HEK293 (cell line): ENCODE measurements around the gene SPOUT1.
"Not testable (repeated sequence)": the region's sequence is repeated elsewhere in the genome, so short reads cannot be mapped to it uniquely, and the experiment has no call there.

Source experiments
- CTCF ChIA-PET: fragments of 350-600 bp; formaldehyde crosslinking; extraction: SDS; loops from one replicate; lab custom pipeline; 2021; ENCODE audit warnings: antibody characterized with exemption; lab: Yijun Ruan, JAX
- POLR2A ChIA-PET: fragments of 300-600 bp; formaldehyde crosslinking; extraction: SDS; loops from one replicate; lab custom pipeline; 2020; ENCODE audit warnings: antibody characterized with exemption, inconsistent platforms; lab: Yijun Ruan, JAX
- H3K27ac ChIP-seq: fragments of 200-500 bp; sonication (Bioruptor generic); 2 replicates; pipeline ENCODE4 v1.5.1; 2014; ENCODE audit warnings: low read depth, low read length, control low read depth, inconsistent platforms; ENCODE audit errors: extremely low read depth
- H3K36me3 ChIP-seq, 2 experiments: fragments of 200-500 bp in 1 of 2; sonication (Bioruptor generic) in 1 of 2; 1 replicate in 1 of 2; 2 replicates in 1 of 2; pipeline ENCODE4 v1.5.1; 2014 to 2017; ENCODE audit warnings: inconsistent platforms in 2 of 2, low read length in 2 of 2; ENCODE audit not compliant: control insufficient read depth in 2 of 2, insufficient read depth in 1 of 2
- H3K4me1 ChIP-seq: fragments of 200-500 bp; sonication (Bioruptor generic); 2 replicates; pipeline ENCODE4 v1.5.1; 2014; ENCODE audit warnings: mild to moderate bottlenecking, low read length, inconsistent platforms; ENCODE audit not compliant: control insufficient read depth, insufficient read depth
- H3K4me3 ChIP-seq: 2 replicates; pipeline ENCODE4 v1.5.1; 2011; ENCODE audit warnings: low read depth, mild to moderate bottlenecking, control low read depth, low read length, moderate library complexity
- H3K9me3 ChIP-seq: fragments of 200-500 bp; sonication (Bioruptor generic); 2 replicates; pipeline ENCODE4 v1.5.1; 2014; ENCODE audit warnings: low read depth, low read length, inconsistent platforms; ENCODE audit not compliant: control insufficient read depth, insufficient read depth
- KLF16 ChIP-seq: fragments of 450-650 bp; formaldehyde crosslinking; IDR thresholded peaks from 2 replicates; pipeline ENCODE4 v1.5.1; 2017; ENCODE audit warnings: missing biosample characterization, missing genetic modification characterization
- MZF1 ChIP-seq: fragments of 450-650 bp; formaldehyde crosslinking; IDR thresholded peaks from 2 replicates; pipeline ENCODE4 v1.5.1; 2017; ENCODE audit warnings: missing biosample characterization, missing genetic modification characterization, borderline replicate concordance
- PRDM10 ChIP-seq: fragments of 450-650 bp; formaldehyde crosslinking; IDR thresholded peaks from 2 replicates; pipeline ENCODE4 v1.5.1; 2016; ENCODE audit warnings: missing biosample characterization, missing genetic modification characterization
- REST ChIP-seq: fragments of 450-650 bp; formaldehyde crosslinking; IDR thresholded peaks from 2 replicates; pipeline ENCODE4 v1.5.1; 2016; ENCODE audit warnings: missing biosample characterization, missing genetic modification characterization
- SETDB1 ChIP-seq: IDR thresholded peaks from one replicate; pipeline ENCODE4 v1.6.1; 2017; ENCODE audit warnings: mild to moderate bottlenecking, low read length, moderate library complexity, mixed read lengths; ENCODE audit not compliant: insufficient read length
- ZIC2 ChIP-seq: fragments of 450-650 bp; formaldehyde crosslinking; IDR thresholded peaks from 2 replicates; pipeline ENCODE4 v1.5.1; 2016; ENCODE audit warnings: missing biosample characterization, missing genetic modification characterization
- ZNF354C ChIP-seq: fragments of 450-650 bp; formaldehyde crosslinking; IDR thresholded peaks from 2 replicates; pipeline ENCODE4 v1.5.1; 2016; ENCODE audit warnings: missing biosample characterization, missing genetic modification characterization, low read depth, borderline replicate concordance
- ZNF626 ChIP-seq: fragments of 450-650 bp; sonication (Bioruptor Pico); formaldehyde crosslinking; IDR thresholded peaks from 2 replicates; pipeline ENCODE4 v1.5.1; 2018; ENCODE audit warnings: missing biosample characterization, missing genetic modification characterization, inconsistent platforms
- ZNF654 ChIP-seq: fragments of 450-650 bp; formaldehyde crosslinking; IDR thresholded peaks from 2 replicates; pipeline ENCODE4 v1.5.1; 2016; ENCODE audit warnings: low read depth, missing biosample characterization, missing genetic modification characterization
- ZSCAN5A ChIP-seq: fragments of 450-650 bp; formaldehyde crosslinking; IDR thresholded peaks from 2 replicates; pipeline ENCODE4 v1.5.1; 2016; ENCODE audit warnings: missing biosample characterization, missing genetic modification characterization

The SPOUT1 gene

GRCh38 chr9:128852646-128853045, 23.1 kb upstream of the SPOUT1 start:
- H3K4me3 ChIP-seq, H3K4me1 ChIP-seq, H3K9me3 ChIP-seq, H3K36me3 ChIP-seq, POLR2A ChIA-PET, H3K27ac ChIP-seq: not testable (repeated sequence)
- CTCF ChIA-PET, result interaction anchor here (0.6 to 2.5 kb wide), 13 partner anchors 9 to 441 kb away, joined by 3 to 26 read pairs (median 3); no protein-coding TSS in a partner anchor

GRCh38 chr9:128851779-128852600, 22.4 kb upstream of the SPOUT1 start:
- H3K36me3 ChIP-seq, H3K4me3 ChIP-seq, H3K4me1 ChIP-seq, H3K9me3 ChIP-seq, H3K27ac ChIP-seq: not testable (repeated sequence)
- ChIA-PET CTCF (interaction anchor here (0.6 to 2.5 kb wide), 15 partner anchors 10 to 441 kb away, joined by 3 to 26 read pairs (median 3); no protein-coding TSS in a partner anchor), POLR2A (interaction anchor here (0.9 kb wide), 1 partner anchor 76 kb away, joined by 3 read pairs; no protein-coding TSS in a partner anchor)
- peak; percentile 82; the same call in 1 of the 2 replicates for TF ChIP-seq MZF1
- peak; percentile 34; the same call in 1 of the 2 replicates for TF ChIP-seq REST
- peak; percentile 44 for TF ChIP-seq ZNF654 (tag by site-specific recombination)

GRCh38 chr9:128851024-128851423, 21.4 kb upstream of the SPOUT1 start:
- H3K27ac ChIP-seq, H3K36me3 ChIP-seq, H3K4me1 ChIP-seq, H3K9me3 ChIP-seq, POLR2A ChIA-PET, H3K4me3 ChIP-seq: not testable (repeated sequence)
- CTCF ChIA-PET, result interaction anchor here (0.7 to 2.0 kb wide), 3 partner anchors 29 to 394 kb away, joined by 3 to 26 read pairs (median 4); no protein-coding TSS in a partner anchor

- no peaks in the 10 kb centered on the region for H3K9me3 ChIP-seq
- no peak overlapping the region for H3K27ac ChIP-seq
- ChIA-PET CTCF (interaction anchor here (0.7 to 1.0 kb wide), 2 partner anchors 30 to 80 kb away, joined by 3 read pairs; no protein-coding TSS in a partner anchor), POLR2A (no interaction called here)
- no peaks in the 10 kb centered on the region for H3K4me1 ChIP-seq
- H3K36me3 ChIP-seq, result no peaks in the 10 kb centered on the region
- no peak overlapping the region for H3K4me3 ChIP-seq
- TF ChIP-seq ZSCAN5A, result no peak
- peak; percentile 39 for TF ChIP-seq SETDB1
Observed at GRCh38 chr9:128847803-128848202, 18.2 kb upstream of the SPOUT1 start.

GRCh38 chr9:128846680-128847030, 17.1 kb upstream of the SPOUT1 start:
- POLR2A ChIA-PET, result interaction anchor here (0.7 to 1.0 kb wide), 3 partner anchors 17 to 122 kb away, joined by 3 to 10 read pairs (median 10); partner anchors contain the start of gene SPOUT1

More at GRCh38 chr9:128846680-128847030, 17.1 kb upstream of the SPOUT1 start:
- CTCF ChIA-PET, result interaction anchor here (0.6 to 1.1 kb wide), 2 partner anchors 19 to 81 kb away, joined by 3 read pairs; no protein-coding TSS in a partner anchor
- H3K4me3 ChIP-seq, result no peak overlapping the region
- no peaks in the 10 kb centered on the region for H3K4me1 ChIP-seq
- no peak for TF ChIP-seq KLF16 (tag by site-specific recombination)
- TF ChIP-seq ZNF354C (tag by site-specific recombination), result no peak
- TF ChIP-seq ZIC2 (tag by site-specific recombination), result no peak
- no peak for TF ChIP-seq ZNF626 (tag by site-specific recombination)
- no peak for TF ChIP-seq PRDM10 (tag by site-specific recombination)
- no peaks in the 10 kb centered on the region for H3K9me3 ChIP-seq
- peaks cover 0 to 5% of the 10 kb centered on the region in 2 experiments; a peak in 2 of 3 replicates for H3K36me3 ChIP-seq
- H3K27ac ChIP-seq, result no peak overlapping the region
